HEK293 (cell line): ENCODE results near the gene CNGB1.

ENCODE experiments used
- CTCF ChIA-PET: fragments of 350-600 bp; formaldehyde crosslinking; extraction: SDS; loops from one replicate; lab custom pipeline; 2021; ENCODE audit warnings: antibody characterized with exemption; lab: Yijun Ruan, JAX
- POLR2A ChIA-PET: fragments of 300-600 bp; formaldehyde crosslinking; extraction: SDS; loops from one replicate; lab custom pipeline; 2020; ENCODE audit warnings: antibody characterized with exemption, inconsistent platforms; lab: Yijun Ruan, JAX
- H3K27ac ChIP-seq: fragments of 200-500 bp; sonication (Bioruptor generic); 2 replicates; pipeline ENCODE4 v1.5.1; 2014; ENCODE audit warnings: low read depth, low read length, control low read depth, inconsistent platforms; ENCODE audit errors: extremely low read depth
- H3K36me3 ChIP-seq, 2 experiments: fragments of 200-500 bp in 1 of 2; sonication (Bioruptor generic) in 1 of 2; 1 replicate in 1 of 2; 2 replicates in 1 of 2; pipeline ENCODE4 v1.5.1; 2014 to 2017; ENCODE audit warnings: inconsistent platforms in 2 of 2, low read length in 2 of 2; ENCODE audit not compliant: control insufficient read depth in 2 of 2, insufficient read depth in 1 of 2
- H3K4me1 ChIP-seq: fragments of 200-500 bp; sonication (Bioruptor generic); 2 replicates; pipeline ENCODE4 v1.5.1; 2014; ENCODE audit warnings: mild to moderate bottlenecking, low read length, inconsistent platforms; ENCODE audit not compliant: control insufficient read depth, insufficient read depth
- H3K4me3 ChIP-seq: 2 replicates; pipeline ENCODE4 v1.5.1; 2011; ENCODE audit warnings: low read depth, mild to moderate bottlenecking, control low read depth, low read length, moderate library complexity
- H3K9me3 ChIP-seq: fragments of 200-500 bp; sonication (Bioruptor generic); 2 replicates; pipeline ENCODE4 v1.5.1; 2014; ENCODE audit warnings: low read depth, low read length, inconsistent platforms; ENCODE audit not compliant: control insufficient read depth, insufficient read depth
- GFI1B ChIP-seq: fragments of 450-650 bp; formaldehyde crosslinking; IDR thresholded peaks from 2 replicates; pipeline ENCODE4 v1.5.1; 2016; ENCODE audit warnings: missing biosample characterization, missing genetic modification characterization
- MEIS1 ChIP-seq: sonication (generic); formaldehyde crosslinking; IDR thresholded peaks from 2 replicates; pipeline ENCODE4 v1.8.1; 2022; ENCODE audit warnings: missing genetic modification reagents, mild to moderate bottlenecking, borderline replicate concordance
- TCF7L2 ChIP-seq: IDR thresholded peaks from 2 replicates; pipeline ENCODE4 v1.6.1; 2011; ENCODE audit warnings: low read depth, mild to moderate bottlenecking, inconsistent platforms, low read length, moderate library complexity, borderline replicate concordance
- ZBTB7A ChIP-seq: fragments of 450-650 bp; formaldehyde crosslinking; IDR thresholded peaks from 2 replicates; pipeline ENCODE4 v1.5.1; 2016; ENCODE audit warnings: low read depth, missing biosample characterization, missing genetic modification characterization
- ZNF146 ChIP-seq: fragments of 450-650 bp; formaldehyde crosslinking; IDR thresholded peaks from 2 replicates; pipeline ENCODE4 v1.5.1; 2016; ENCODE audit warnings: missing biosample characterization, missing genetic modification characterization
- ZNF155 ChIP-seq: fragments of 450-650 bp; formaldehyde crosslinking; IDR thresholded peaks from 2 replicates; pipeline ENCODE4 v1.5.1; 2016; ENCODE audit warnings: missing biosample characterization, missing genetic modification characterization
- ZNF274 ChIP-seq, 2 experiments: fragments of 200-500 bp in 1 of 2; fragments of 450-650 bp in 1 of 2; sonication (Bioruptor generic) in 1 of 2; formaldehyde crosslinking in 1 of 2; IDR thresholded peaks; 2 replicates each; pipeline versions ENCODE4 v1.5.1 to v1.6.1; 2014 to 2016; ENCODE audit warnings: borderline replicate concordance in 1 of 2, inconsistent platforms in 1 of 2, low read length in 1 of 2, missing biosample characterization in 1 of 2, missing genetic modification characterization in 1 of 2
- ZNF423 ChIP-seq: fragments of 450-650 bp; formaldehyde crosslinking; IDR thresholded peaks from 2 replicates; pipeline ENCODE4 v1.5.1; 2016; ENCODE audit warnings: missing biosample characterization, missing genetic modification characterization
- ZNF548 ChIP-seq: fragments of 450-650 bp; formaldehyde crosslinking; IDR thresholded peaks from 2 replicates; pipeline ENCODE4 v1.5.1; 2016; ENCODE audit warnings: missing biosample characterization, missing genetic modification characterization
- ZNF561 ChIP-seq: fragments of 450-650 bp; IDR thresholded peaks from 2 replicates; pipeline ENCODE4 v1.5.1; 2018; ENCODE audit warnings: missing biosample characterization, missing genetic modification characterization, borderline replicate concordance
- ZNF654 ChIP-seq: fragments of 450-650 bp; formaldehyde crosslinking; IDR thresholded peaks from 2 replicates; pipeline ENCODE4 v1.5.1; 2016; ENCODE audit warnings: low read depth, missing biosample characterization, missing genetic modification characterization
- ZNF768 ChIP-seq: fragments of 450-650 bp; formaldehyde crosslinking; IDR thresholded peaks from 2 replicates; pipeline ENCODE4 v1.5.1; 2018; ENCODE audit warnings: missing biosample characterization, mild to moderate bottlenecking, missing genetic modification characterization
- TF ChIP-seq, protein P1 (sequence below): fragments of 450-650 bp; formaldehyde crosslinking; IDR thresholded peaks from 2 replicates; pipeline ENCODE4 v1.5.1; 2017; ENCODE audit warnings: missing biosample characterization, missing genetic modification characterization
- TF ChIP-seq, protein P2 (sequence below): fragments of 450-650 bp; formaldehyde crosslinking; IDR thresholded peaks from 2 replicates; pipeline ENCODE4 v1.5.1; 2016; ENCODE audit warnings: missing biosample characterization, missing genetic modification characterization
- TF ChIP-seq, protein P3 (sequence below): fragments of 450-650 bp; formaldehyde crosslinking; IDR thresholded peaks from 2 replicates; pipeline ENCODE4 v1.5.1; 2017; ENCODE audit warnings: missing biosample characterization, missing genetic modification characterization
- TF ChIP-seq, protein P4 (sequence below): IDR thresholded peaks from 2 replicates; pipeline ENCODE4 v1.6.1; 2011; ENCODE audit warnings: mild to moderate bottlenecking, low read depth, low read length, borderline replicate concordance
- TF ChIP-seq, protein P5 (sequence below): fragments of 450-650 bp; formaldehyde crosslinking; IDR thresholded peaks from 2 replicates; pipeline ENCODE4 v1.5.1; 2016; ENCODE audit warnings: missing biosample characterization, missing genetic modification characterization
- TF ChIP-seq, protein P6 (sequence below): fragments of 450-650 bp; formaldehyde crosslinking; IDR thresholded peaks from 2 replicates; pipeline ENCODE4 v1.5.1; 2017; ENCODE audit warnings: missing biosample characterization, missing genetic modification characterization

The CNGB1 gene

DNA sequence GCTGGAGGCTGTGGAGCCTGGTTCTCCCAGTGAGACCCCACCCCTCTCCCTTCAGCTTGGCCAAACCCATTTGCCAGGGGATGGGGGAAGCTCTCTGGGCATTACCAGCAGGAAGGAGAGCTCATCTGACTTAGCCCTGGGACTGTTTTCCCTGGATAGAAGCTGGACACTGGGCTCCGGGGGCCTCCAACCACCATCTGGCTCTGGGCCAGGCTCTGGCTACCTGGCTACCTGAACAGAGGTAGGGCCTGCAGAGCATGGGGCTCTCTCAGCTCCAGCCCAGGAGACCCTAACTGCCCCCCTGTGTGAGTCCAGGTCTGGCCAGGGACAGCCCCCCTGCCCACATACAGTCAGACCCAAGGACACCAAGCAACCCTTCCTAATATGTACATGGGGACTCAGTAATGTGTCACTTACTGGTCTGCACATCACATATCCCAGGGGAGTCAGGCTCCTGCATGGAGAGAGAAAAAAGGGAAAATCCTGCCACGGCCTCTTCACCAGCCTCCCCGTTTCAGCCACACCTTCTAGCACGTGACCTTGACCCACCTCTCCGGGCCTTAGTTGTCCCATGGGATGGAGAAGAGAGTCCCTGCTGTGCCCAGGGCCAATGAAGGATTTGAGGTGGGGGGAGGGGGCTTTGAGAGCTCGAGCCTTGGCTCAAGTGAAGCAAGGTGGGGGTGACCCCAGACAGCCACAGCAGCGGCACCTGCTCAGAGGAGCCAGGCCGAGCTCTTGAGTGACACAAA lies 13.8 kb downstream of the CNGB1 start:
- Histone ChIP-seq H3K4me3 (no peak overlapping the region), H3K4me1 (no peaks in the 10 kb centered on the region), H3K9me3 (no peaks in the 10 kb centered on the region), H3K36me3 (no peaks in the 10 kb centered on the region), H3K27ac (no peak overlapping the region)
- TF ChIP-seq, protein P1, sequence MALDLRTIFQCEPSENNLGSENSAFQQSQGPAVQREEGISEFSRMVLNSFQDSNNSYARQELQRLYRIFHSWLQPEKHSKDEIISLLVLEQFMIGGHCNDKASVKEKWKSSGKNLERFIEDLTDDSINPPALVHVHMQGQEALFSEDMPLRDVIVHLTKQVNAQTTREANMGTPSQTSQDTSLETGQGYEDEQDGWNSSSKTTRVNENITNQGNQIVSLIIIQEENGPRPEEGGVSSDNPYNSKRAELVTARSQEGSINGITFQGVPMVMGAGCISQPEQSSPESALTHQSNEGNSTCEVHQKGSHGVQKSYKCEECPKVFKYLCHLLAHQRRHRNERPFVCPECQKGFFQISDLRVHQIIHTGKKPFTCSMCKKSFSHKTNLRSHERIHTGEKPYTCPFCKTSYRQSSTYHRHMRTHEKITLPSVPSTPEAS (tag by site-specific recombination): no peak
- TF ChIP-seq MEIS1: no peak
- TF ChIP-seq ZNF548 (tag by site-specific recombination): no peak
- TF ChIP-seq, protein P2, sequence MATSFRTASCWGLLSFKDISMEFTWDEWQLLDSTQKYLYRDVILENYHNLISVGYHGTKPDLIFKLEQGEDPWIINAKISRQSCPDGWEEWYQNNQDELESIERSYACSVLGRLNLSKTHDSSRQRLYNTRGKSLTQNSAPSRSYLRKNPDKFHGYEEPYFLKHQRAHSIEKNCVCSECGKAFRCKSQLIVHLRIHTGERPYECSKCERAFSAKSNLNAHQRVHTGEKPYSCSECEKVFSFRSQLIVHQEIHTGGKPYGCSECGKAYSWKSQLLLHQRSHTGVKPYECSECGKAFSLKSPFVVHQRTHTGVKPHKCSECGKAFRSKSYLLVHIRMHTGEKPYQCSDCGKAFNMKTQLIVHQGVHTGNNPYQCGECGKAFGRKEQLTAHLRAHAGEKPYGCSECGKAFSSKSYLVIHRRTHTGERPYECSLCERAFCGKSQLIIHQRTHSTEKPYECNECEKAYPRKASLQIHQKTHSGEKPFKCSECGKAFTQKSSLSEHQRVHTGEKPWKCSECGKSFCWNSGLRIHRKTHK (tag by site-specific recombination): no peak
- TF ChIP-seq GFI1B (tag by site-specific recombination): no peak
- no peak for TF ChIP-seq ZNF768 (tag by site-specific recombination)
- TF ChIP-seq ZNF274 (IDR thresholded peaks at IDR 0.05; ENCODE audit: low read length): no peak
- TF ChIP-seq ZNF274 (tag by site-specific recombination; IDR thresholded peaks at IDR 0.05; ENCODE audit: borderline replicate concordance): no peak
- TF ChIP-seq, protein P3, sequence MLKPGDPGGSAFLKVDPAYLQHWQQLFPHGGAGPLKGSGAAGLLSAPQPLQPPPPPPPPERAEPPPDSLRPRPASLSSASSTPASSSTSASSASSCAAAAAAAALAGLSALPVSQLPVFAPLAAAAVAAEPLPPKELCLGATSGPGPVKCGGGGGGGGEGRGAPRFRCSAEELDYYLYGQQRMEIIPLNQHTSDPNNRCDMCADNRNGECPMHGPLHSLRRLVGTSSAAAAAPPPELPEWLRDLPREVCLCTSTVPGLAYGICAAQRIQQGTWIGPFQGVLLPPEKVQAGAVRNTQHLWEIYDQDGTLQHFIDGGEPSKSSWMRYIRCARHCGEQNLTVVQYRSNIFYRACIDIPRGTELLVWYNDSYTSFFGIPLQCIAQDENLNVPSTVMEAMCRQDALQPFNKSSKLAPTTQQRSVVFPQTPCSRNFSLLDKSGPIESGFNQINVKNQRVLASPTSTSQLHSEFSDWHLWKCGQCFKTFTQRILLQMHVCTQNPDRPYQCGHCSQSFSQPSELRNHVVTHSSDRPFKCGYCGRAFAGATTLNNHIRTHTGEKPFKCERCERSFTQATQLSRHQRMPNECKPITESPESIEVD: no peak
- TF ChIP-seq ZBTB7A (tag by site-specific recombination): no peak
- TF ChIP-seq, protein P4, sequence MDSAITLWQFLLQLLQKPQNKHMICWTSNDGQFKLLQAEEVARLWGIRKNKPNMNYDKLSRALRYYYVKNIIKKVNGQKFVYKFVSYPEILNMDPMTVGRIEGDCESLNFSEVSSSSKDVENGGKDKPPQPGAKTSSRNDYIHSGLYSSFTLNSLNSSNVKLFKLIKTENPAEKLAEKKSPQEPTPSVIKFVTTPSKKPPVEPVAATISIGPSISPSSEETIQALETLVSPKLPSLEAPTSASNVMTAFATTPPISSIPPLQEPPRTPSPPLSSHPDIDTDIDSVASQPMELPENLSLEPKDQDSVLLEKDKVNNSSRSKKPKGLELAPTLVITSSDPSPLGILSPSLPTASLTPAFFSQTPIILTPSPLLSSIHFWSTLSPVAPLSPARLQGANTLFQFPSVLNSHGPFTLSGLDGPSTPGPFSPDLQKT: no peak
- no peak for TF ChIP-seq ZNF146
- TF ChIP-seq ZNF155 (tag by site-specific recombination): no peak
- no peak for TF ChIP-seq ZNF561 (tag by site-specific recombination)
- no peak for TF ChIP-seq ZNF654 (tag by site-specific recombination)
- no peak for TF ChIP-seq ZNF423 (tag by site-specific recombination)
- TF ChIP-seq, protein P5, sequence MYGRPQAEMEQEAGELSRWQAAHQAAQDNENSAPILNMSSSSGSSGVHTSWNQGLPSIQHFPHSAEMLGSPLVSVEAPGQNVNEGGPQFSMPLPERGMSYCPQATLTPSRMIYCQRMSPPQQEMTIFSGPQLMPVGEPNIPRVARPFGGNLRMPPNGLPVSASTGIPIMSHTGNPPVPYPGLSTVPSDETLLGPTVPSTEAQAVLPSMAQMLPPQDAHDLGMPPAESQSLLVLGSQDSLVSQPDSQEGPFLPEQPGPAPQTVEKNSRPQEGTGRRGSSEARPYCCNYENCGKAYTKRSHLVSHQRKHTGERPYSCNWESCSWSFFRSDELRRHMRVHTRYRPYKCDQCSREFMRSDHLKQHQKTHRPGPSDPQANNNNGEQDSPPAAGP (tag by site-specific recombination): no peak
- TF ChIP-seq, protein P6, sequence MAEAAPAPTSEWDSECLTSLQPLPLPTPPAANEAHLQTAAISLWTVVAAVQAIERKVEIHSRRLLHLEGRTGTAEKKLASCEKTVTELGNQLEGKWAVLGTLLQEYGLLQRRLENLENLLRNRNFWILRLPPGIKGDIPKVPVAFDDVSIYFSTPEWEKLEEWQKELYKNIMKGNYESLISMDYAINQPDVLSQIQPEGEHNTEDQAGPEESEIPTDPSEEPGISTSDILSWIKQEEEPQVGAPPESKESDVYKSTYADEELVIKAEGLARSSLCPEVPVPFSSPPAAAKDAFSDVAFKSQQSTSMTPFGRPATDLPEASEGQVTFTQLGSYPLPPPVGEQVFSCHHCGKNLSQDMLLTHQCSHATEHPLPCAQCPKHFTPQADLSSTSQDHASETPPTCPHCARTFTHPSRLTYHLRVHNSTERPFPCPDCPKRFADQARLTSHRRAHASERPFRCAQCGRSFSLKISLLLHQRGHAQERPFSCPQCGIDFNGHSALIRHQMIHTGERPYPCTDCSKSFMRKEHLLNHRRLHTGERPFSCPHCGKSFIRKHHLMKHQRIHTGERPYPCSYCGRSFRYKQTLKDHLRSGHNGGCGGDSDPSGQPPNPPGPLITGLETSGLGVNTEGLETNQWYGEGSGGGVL (tag by site-specific recombination): no peak
- TF ChIP-seq TCF7L2: no peak
- ChIA-PET CTCF (interaction anchor here (0.9 kb wide), 1 partner anchor 12 kb away, joined by 3 read pairs; no protein-coding TSS in a partner anchor), POLR2A (no interaction called here)
